HAP-1 (cell line): ENCODE results near the gene ZBTB7C.

Source experiments
- DNase-seq, 2 experiments: peaks; one replicate each; pipeline ENCODE4 v3.0.0-alpha.2; 2016 to 2020; ENCODE audit warnings: low spot score in 2 of 2
- H3K27me3 ChIP-seq: fragments of 250-450 bp; sonication (Bioruptor Pico); 2 replicates; pipeline ENCODE4 v1.5.1; 2020; ENCODE audit warnings: low read depth, mild to moderate bottlenecking, moderate library complexity
- H3K36me3 ChIP-seq: fragments of 250-450 bp; sonication (Bioruptor Pico); replicated peaks from 2 replicates; pipeline ENCODE4 v1.5.1; 2020; ENCODE audit warnings: mild to moderate bottlenecking
- H3K4me1 ChIP-seq: fragments of 250-450 bp; sonication (Bioruptor Pico); 2 replicates; pipeline ENCODE4 v1.5.1; 2020; ENCODE audit warnings: mild to moderate bottlenecking
- H3K4me3 ChIP-seq: fragments of 250-450 bp; sonication (Bioruptor Pico); 2 replicates; pipeline ENCODE4 v1.5.1; 2020; ENCODE audit warnings: mild to moderate bottlenecking, moderate library complexity
- H3K9me3 ChIP-seq: fragments of 250-450 bp; sonication (Bioruptor Pico); 2 replicates; pipeline ENCODE4 v1.5.1; 2020; ENCODE audit warnings: mild to moderate bottlenecking, moderate library complexity
- in situ Hi-C: fragments of 300-500 bp; cut with MboI; formaldehyde crosslinking; loops from 3 replicates; pipeline ENCODE4 v1.14.3; 2020; ENCODE audit warnings: low sequenced_read_pairs, inconsistent platforms, mixed read lengths

Gene ZBTB7C

DNA sequence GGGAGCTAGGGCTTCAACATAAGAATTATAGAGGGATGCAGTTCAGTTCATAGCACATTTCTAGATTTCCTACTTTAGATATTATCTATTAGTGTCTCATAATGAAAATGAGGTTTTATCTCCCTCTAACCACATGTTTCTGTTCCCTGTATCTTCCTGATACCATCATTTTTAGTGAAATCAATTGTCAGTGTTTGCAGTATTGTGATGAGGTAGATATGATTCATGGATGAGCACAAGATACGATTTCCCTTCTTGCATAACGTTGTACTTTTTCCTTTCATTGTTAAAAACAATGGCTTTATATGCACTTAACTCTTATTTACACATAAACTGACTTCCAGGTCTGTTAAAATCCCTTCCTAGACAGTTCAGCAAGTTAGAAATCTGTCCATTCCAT is 211.4 kb downstream of the ZBTB7C start:
- no peak overlapping the region for H3K4me3 ChIP-seq
- peaks cover 11% of the 10 kb centered on the region; the same call in 1 of the 2 replicates for H3K27me3 ChIP-seq
- H3K36me3 ChIP-seq = no peaks in the 10 kb centered on the region
- in situ Hi-C loops = no loop called here
- H3K4me1 ChIP-seq = no peaks in the 10 kb centered on the region
- no peak for DNase-seq
- H3K9me3 ChIP-seq = no peaks in the 10 kb centered on the region

- Histone ChIP-seq H3K9me3 (no peaks in the 10 kb centered on the region), H3K4me1 (no peaks in the 10 kb centered on the region), H3K4me3 (no peak overlapping the region), H3K36me3 (no peaks in the 10 kb centered on the region), H3K27me3 (peaks cover 11% of the 10 kb centered on the region; the same call in 1 of the 2 replicates)
- in situ Hi-C loops = no loop called here
- DNase-seq = no peak
Observed at GRCh38 chr18:48195787-48196186, 213.4 kb downstream of the ZBTB7C start.

GRCh38 chr18:48194591-48195181 is 214.5 kb downstream of the ZBTB7C start:
- no peak for DNase-seq
- peaks cover 9% of the 10 kb centered on the region; the same call in 1 of the 2 replicates for H3K27me3 ChIP-seq
- in situ Hi-C loops = no loop called here

GRCh38 chr18:48193521-48194492 is 215.4 kb downstream of the ZBTB7C start:
- no peaks in the 10 kb centered on the region for H3K9me3 ChIP-seq
- H3K4me1 ChIP-seq = no peaks in the 10 kb centered on the region
- in situ Hi-C loops = no loop called here
- no peak for DNase-seq
- H3K36me3 ChIP-seq = no peaks in the 10 kb centered on the region
- H3K4me3 ChIP-seq = no peak overlapping the region
- peaks cover 6% of the 10 kb centered on the region; the same call in 1 of the 2 replicates for H3K27me3 ChIP-seq

More at GRCh38 chr18:48194591-48195181, 214.5 kb downstream of the ZBTB7C start:
- H3K9me3 ChIP-seq = no peaks in the 10 kb centered on the region
- no peaks in the 10 kb centered on the region for H3K36me3 ChIP-seq
- no peaks in the 10 kb centered on the region for H3K4me1 ChIP-seq
- no peak overlapping the region for H3K4me3 ChIP-seq

- H3K4me1 ChIP-seq = no peaks in the 10 kb centered on the region
- H3K9me3 ChIP-seq = no peaks in the 10 kb centered on the region
- in situ Hi-C loops = no loop called here
- no peak for DNase-seq
- no peaks in the 10 kb centered on the region for H3K36me3 ChIP-seq
- H3K4me3 ChIP-seq = no peak overlapping the region
- no peaks in the 10 kb centered on the region for H3K27me3 ChIP-seq
Observed at GRCh38 chr18:48192542-48192941, 216.6 kb downstream of the ZBTB7C start.

GRCh38 chr18:48191494-48191893 is 217.7 kb downstream of the ZBTB7C start:
- H3K4me1 ChIP-seq = no peaks in the 10 kb centered on the region
- H3K9me3 ChIP-seq = no peaks in the 10 kb centered on the region
- in situ Hi-C loops = no loop called here
- H3K27me3 ChIP-seq = no peaks in the 10 kb centered on the region
- no peak overlapping the region for H3K4me3 ChIP-seq
- H3K36me3 ChIP-seq = no peaks in the 10 kb centered on the region
- DNase-seq = no peak

DNA sequence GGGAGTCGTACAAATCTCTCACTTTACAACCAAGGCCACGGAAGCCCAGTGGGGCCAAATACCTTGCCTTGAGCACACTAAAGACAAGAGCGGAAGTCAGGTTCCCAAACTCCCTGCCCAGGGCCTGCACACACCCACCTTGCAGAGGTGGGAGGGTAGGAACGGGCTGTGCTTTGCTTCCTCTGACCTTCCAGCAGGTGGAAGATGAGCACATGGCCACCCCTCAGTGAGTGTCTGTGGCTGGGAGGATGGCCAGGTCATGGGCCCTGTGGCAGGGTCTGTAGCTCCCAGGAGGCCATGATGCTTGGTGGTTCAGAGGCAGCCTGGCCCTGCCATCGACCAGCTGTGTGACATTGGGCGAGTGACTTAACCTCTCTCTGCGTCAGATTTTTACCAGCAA is 218.2 kb downstream of the ZBTB7C start:
- Histone ChIP-seq H3K27me3 (no peaks in the 10 kb centered on the region), H3K9me3 (no peaks in the 10 kb centered on the region), H3K36me3 (no peaks in the 10 kb centered on the region), H3K4me1 (no peaks in the 10 kb centered on the region), H3K4me3 (no peak overlapping the region)
- DNase-seq = no peak
- in situ Hi-C loops = no loop called here

- no peaks in the 10 kb centered on the region for H3K27me3 ChIP-seq
- in situ Hi-C loops = no loop called here
- H3K4me1 ChIP-seq = no peaks in the 10 kb centered on the region
- no peaks in the 10 kb centered on the region for H3K36me3 ChIP-seq
- no peak for DNase-seq
- no peak overlapping the region for H3K4me3 ChIP-seq
- no peaks in the 10 kb centered on the region for H3K9me3 ChIP-seq
Observed at GRCh38 chr18:48188609-48189008, 220.6 kb downstream of the ZBTB7C start.

DNA sequence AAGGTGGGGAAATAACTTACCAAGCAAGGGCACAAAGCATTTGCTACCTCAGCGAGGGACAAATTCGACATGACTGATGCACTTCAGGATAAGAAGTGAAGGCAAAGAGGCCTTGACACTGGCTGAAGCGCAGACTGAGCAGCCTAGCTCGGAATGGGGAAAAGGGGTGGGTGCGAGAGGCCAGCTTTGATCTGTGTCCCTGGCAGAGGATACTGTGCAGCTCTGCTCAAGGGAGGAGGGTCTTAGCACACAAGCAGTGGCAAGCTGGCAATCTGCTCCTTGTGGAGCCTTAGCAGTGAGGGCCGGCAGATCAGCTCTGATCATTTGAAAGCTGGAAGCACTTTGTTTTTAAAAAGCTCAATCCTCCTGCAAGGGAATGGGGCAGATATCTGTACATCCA is 222.3 kb downstream of the ZBTB7C start:
- Histone ChIP-seq H3K27me3 (no peaks in the 10 kb centered on the region), H3K4me3 (no peak overlapping the region), H3K36me3 (no peaks in the 10 kb centered on the region), H3K4me1 (no peaks in the 10 kb centered on the region), H3K9me3 (no peaks in the 10 kb centered on the region)
- no peak for DNase-seq
- in situ Hi-C loops = no loop called here

- Histone ChIP-seq H3K27me3 (no peaks in the 10 kb centered on the region), H3K36me3 (no peaks in the 10 kb centered on the region), H3K4me3 (no peak overlapping the region), H3K4me1 (no peaks in the 10 kb centered on the region), H3K9me3 (no peaks in the 10 kb centered on the region)
- peak in 1 of 2 experiments; percentile 21 for DNase-seq
- in situ Hi-C loops = no loop called here
Observed at GRCh38 chr18:48186131-48186766, 222.9 kb downstream of the ZBTB7C start.

- H3K4me1 ChIP-seq = no peaks in the 10 kb centered on the region
- in situ Hi-C loops = no loop called here
- H3K4me3 ChIP-seq = no peak overlapping the region
- no peaks in the 10 kb centered on the region for H3K36me3 ChIP-seq
- H3K27me3 ChIP-seq = 0 out of 2 replicates have a peak, but pooled peaks cover 3% of the 10 kb centered on the region
- no peaks in the 10 kb centered on the region for H3K9me3 ChIP-seq
- DNase-seq = no peak
Observed at GRCh38 chr18:48184118-48184517, 225.1 kb downstream of the ZBTB7C start.

GRCh38 chr18:48183613-48184012 is 225.6 kb downstream of the ZBTB7C start:
- 0 out of 2 replicates have a peak, but pooled peaks cover 3% of the 10 kb centered on the region for H3K27me3 ChIP-seq
- H3K9me3 ChIP-seq = no peaks in the 10 kb centered on the region
- H3K4me1 ChIP-seq = no peaks in the 10 kb centered on the region
- no peak overlapping the region for H3K4me3 ChIP-seq
- H3K36me3 ChIP-seq = no peaks in the 10 kb centered on the region
- in situ Hi-C loops = no loop called here
- DNase-seq = no peak

DNA sequence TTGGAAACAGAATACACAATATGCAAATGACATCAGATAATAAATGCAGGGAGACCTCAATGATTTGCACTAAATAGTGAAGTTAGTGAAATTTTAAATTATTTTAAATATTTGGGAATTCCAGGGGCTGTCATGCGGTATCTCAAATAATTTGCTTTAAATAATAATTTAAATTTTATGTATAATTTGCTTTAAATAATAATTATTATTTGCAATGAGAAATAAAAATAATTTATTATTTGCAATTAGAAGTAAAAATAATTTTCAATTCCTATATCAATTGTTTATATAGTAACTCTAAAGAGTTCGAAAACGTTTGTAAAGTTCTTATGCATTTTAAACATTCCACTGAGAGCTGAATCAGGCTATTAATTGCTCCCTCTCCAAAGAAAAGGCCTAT is 226.4 kb downstream of the ZBTB7C start:
- no peak overlapping the region for H3K4me3 ChIP-seq
- in situ Hi-C loops = no loop called here
- H3K9me3 ChIP-seq = no peaks in the 10 kb centered on the region
- H3K4me1 ChIP-seq = no peaks in the 10 kb centered on the region
- H3K36me3 ChIP-seq = no peaks in the 10 kb centered on the region
- DNase-seq = no peak
- H3K27me3 ChIP-seq = 0 out of 2 replicates have a peak, but pooled peaks cover 3% of the 10 kb centered on the region

- Histone ChIP-seq H3K4me1 (no peaks in the 10 kb centered on the region), H3K36me3 (no peaks in the 10 kb centered on the region), H3K9me3 (no peaks in the 10 kb centered on the region), H3K27me3 (0 out of 2 replicates have a peak, but pooled peaks cover 3% of the 10 kb centered on the region), H3K4me3 (no peak overlapping the region)
- in situ Hi-C loops = no loop called here
- DNase-seq = no peak
Observed at GRCh38 chr18:48181857-48182256, 227.3 kb downstream of the ZBTB7C start.
